Activated T-cell treated with anti-CD3 and anti-CD28 coated beads for 24 hours (primary cell): ENCODE data around the gene P3H2.
"Not testable (repeated sequence)": the region's sequence is repeated elsewhere in the genome, so short reads cannot be mapped to it uniquely, and the experiment has no call there.

Experiments
- DNase-seq: peaks from one replicate; pipeline ENCODE4 v3.0.0-alpha.2; 2020; ENCODE audit warnings: low read depth

The P3H2 gene

DNA sequence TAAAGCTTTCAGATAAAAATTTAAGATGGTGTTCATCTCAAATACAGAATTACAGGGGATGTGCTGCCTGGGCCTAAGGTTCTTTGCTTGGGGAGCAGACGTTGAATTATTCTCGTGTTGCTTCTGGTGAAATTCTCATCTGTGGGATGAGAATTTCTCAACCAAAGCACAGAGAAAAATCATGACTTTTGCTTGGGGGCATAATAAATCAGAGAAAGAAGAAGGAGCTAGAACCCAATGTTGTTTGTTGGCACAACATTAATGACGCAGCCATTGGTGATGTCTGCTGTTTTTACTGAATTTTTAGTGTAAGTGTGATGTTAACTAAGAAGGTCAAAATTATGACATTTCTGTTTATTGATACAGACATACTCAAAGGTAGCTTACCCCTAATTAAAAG is 35.7 kb downstream of the P3H2 start:
- DNase-seq = no peak

DNA sequence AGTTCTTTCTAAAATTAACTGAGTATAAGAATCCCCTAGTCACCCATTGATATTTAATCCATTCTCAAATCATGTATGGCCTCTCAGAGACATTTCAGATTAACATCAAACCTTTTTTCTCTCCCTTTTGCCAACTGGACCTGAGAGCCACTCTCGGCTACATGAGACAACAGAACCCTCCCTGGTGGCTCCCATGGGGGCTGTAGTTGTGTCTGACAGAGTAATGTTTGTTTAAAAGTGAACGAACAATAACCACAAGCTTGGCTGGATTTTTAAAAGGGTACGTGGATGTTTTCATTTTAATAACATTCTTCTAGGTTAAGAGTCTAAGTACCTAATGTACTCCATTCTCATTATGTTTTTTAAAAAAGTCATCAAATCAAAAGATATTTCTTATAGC is 37.1 kb downstream of the P3H2 start:
- no peak for DNase-seq

DNA sequence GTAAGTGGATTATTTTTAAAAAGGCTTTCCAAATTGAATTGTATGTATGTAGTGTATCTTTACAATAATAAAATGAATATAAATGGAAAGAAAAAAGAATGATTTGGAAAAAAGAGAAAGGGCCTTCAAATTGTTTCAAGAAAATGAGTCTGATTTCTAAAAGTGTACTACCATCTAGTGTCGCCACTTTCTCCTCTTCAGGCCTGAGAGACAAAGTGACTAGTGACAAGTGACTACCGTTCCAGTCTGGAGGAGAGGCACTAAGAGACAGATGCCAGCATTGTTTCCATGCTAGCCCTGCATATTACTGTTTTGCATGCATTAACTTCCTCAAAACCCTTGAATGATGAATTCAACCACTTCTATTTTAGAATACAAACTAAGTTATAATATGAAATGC is 39.3 kb downstream of the P3H2 start:
- DNase-seq = no peak

DNA sequence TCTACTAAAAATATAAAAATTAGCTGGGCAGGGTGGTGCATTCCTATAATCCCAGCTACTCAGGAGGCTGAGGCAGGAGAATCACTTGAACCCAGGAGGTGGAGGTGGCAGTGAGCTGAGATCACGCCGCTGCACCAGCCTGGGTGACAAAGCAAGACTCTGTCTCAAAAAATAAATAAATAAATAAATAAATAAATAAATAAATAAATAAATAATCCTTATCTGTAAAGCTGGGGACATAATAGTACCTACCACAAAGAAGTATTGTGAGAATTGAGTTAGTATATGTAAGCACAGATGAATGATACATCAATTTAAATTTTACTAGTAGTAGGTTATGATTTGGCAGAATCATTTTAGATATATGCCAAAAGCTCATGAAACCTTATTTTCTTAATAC is 41.5 kb downstream of the P3H2 start:
- DNase-seq = not testable (repeated sequence)

DNA sequence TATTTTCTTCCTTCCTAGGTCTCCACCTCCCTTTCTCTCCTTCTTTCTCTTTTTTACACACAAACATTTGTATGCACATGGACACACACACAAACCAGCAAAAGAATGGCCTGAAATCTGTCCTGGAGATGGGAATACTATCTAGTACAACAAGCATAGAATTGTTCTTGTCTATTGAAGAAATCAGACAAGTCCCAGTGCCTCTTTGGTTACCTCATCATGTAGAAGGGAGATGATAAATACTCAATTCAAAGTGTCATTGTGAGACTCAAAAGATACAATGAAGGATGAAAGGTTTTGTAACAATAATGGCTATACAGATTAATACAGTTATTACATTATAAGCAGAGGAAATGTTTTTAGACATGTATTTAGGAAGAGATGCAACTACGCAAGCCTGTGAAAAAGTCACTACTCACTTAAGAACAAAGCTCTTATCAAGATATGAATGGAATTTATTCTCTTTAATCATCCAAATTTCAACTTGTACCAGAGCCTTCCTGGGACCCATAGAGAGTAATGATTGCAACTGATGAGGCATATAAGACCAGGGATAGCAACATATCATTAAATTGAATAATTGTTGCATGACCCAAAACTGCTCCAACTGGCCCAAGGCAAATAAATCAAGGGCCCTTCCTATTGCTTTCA is 43.2 kb downstream of the P3H2 start:
- DNase-seq = no peak

DNA sequence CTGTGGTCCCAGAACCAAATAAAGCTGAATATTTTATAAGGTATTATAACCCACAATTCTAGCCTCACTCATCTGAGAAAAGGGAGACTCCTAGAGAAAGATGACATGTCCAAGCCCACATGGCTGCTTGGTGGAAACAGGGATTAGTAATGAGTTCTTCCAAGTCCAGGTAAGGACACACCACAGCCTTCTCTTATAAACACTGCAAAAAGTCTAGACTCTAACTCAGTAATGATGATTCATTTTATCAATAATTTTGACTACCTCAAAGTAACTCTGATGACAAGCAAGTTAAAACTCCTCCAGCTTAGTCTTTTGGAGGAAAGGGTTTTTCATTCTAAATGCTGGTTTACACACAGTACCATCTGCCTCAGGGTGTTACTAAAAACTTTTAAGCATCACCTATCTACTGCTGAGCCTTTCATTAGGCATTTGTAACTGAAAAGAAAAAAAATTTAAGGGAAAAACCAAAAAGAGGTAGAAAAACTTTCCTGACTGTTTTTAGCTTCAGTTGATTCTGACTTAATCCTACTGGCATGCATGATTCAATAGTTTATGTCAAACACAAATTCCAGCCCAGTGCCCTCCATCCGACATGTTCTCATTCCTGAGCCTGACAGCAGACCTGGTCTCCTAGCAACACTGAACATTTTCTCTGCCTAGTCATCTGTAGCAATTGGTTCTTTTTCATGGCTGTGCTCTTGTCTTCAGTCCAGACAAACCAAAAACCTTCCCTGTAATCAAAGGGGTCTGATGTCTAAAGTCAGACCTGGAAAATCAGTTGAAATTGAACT is 43.9 kb downstream of the P3H2 start:
- DNase-seq = no peak

DNA sequence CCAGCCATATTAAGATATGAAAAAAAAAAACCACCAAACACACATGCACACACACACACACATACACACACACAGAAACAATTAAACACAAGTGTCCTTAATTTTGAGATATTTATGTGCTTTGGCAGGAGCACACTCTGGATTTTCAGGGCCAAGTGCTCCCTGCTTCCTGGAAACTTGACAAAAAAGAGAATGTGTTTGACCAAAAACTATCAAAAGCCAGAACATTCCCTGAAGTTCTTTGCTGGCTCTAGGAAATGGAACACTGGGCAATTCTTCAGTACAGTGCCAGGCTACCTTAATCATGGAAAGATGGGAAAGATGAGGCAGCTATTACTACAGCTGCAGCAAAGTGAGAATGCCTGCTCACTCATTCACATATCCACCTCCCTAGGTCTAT is 44.6 kb downstream of the P3H2 start:
- no peak for DNase-seq

DNA sequence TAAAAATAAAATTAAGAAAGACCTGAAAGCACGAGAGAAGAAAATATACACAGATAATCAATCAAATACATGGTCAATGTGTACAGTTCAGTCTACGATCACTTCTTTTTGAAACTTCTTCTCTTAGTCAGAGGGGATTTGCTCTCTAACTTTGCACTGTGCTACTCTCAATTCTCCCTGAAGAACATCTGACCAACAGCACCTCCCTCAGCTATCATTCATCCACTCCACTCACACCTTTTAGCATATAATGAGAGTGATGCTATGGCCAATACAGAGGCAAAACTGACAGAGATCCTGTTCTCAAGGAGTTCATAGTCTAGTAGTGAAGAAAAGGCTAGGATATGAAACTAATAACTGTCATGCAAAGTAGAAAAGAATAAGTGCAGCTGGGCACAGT is 45.9 kb downstream of the P3H2 start:
- no peak for DNase-seq

DNA sequence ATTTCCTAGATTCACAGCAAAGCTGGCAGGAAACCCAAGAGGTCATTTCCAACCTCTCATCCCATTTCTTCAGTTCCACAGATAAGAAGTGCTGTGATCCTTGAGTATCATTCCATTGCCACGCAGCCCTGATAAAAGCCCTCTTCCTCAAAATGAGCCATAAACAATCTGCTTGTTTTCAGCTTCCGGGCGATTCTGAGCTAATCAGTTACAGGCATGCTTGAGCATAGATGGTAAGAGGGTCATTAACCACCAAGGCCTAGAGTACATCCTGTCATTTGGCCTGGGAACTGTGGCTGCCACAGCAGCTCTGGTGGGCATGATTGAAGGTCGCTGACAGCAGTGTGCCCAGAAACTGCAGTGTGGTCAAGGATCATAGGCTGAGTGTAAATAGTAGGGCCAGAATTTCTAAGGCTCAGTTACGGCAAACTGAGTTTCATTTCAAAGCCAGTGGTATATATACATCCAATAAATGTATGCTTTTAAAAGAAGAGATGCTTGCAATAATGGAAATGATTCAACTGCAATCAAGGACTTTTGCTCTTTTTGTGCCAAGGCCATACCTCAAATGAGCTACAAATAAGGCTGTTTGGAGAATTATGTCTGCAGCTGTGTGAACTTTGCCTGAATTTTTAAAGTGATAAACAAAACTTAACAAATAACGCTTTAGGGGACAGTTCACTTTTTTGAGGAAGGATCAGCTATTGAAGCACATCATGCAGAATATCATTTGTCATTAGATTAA is 47.3 kb downstream of the P3H2 start:
- DNase-seq = no peak

DNA sequence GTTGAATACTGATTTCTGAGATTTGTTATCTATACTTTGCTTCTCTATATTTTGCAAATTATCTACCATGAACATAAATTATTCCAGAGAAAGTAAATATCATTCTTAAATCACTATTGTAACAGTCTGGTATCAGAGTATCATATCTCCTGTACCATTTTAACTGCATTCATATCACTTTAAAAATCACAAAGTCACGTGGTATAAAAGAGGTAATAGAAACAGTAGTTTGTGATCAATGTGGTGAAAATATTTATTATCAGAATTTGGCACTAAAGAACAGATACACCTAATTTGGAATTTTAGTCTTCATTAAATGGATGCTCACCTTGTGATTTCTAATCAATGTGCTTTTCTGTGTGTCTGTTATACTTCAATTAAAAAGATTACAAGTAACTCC is 47.8 kb downstream of the P3H2 start:
- no peak for DNase-seq

DNA sequence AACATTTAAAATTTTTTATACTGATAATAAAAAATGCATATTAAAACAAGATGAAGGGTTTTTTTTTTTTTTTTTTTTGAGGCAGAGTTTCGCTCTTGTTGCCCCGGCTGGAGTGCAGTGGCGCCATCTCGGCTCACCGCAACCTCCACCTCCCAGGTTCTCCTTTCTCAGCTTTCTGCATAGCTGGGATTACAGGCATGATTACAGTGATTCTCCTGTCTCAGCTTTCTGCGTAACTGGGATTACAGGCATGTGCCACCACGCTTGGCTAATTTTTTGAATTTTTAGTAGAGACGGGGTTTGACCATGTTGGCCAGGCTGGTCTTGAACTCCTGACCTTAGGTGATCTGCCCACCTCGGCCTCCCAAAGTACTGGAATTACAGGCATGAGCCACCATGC is 48.8 kb downstream of the P3H2 start:
- DNase-seq = not testable (repeated sequence)

DNA sequence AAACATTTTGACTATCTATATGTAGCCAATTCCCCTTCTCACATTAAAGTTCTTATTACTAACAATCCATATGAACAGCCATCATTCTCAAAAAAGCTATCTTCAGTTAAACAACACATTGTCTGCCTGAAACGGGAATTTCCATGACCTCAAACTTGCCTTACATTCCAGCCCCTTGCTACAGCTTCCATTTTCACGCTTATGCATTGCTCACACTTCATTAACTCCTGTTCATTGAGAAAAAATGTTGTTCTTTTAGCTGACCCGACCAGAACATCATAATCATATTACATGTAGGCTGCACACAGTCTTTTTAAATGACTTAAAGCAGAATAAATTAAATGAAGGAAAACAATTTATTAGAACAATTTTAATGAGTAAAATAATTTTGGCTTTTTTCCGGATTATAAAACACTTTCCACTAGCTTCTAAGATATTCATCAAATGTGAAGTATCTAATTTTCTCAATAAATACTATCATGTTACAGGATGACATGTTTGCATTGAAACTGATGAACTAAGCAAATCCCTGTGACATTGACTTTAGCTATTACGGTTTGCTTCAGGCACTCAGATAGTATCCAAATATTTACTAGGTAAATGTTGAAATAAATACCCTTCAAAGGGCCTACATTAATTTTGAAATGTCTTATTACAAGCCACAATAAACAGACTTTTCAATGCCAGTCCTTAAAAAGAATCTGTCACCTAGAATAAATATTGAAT is 49.9 kb downstream of the P3H2 start:
- no peak for DNase-seq

DNA sequence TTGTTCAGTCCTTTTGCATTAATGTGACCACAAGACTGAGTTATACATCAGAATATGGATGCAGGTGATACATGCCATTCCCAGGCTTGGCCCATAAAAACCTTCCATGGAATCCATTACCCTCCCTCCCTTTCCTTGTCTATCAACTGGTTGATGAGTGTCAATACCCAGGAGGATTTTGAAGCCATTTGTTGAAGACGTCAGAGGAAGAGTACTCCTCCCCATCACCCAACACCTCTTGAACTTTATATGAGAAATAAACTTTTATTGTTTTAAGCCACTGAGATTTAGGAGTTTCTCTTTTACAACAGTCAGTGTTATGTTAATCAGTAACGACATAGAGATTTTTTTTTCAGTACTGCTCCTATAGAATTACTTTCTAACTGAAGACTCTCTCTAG is 55.5 kb downstream of the P3H2 start:
- no peak for DNase-seq

DNA sequence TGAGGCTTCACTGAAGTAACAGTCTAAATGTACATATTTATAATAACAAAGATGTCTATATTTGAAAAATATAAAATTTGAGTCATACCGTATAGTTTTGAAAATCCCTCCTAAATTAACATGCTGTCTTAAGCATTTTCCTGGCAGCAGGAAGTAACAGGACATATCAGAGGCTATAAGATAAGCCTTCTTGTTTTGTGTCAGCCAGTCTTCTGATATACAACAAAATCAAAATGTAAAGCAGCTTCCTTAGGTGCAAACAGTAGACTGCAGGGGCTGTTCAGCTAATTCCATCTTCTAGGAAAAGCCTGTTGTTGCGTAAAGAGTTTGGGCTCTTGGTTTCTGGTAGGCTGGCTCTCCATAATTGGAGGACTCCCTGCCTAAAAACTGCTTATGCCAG is 56.0 kb downstream of the P3H2 start:
- DNase-seq = no peak

DNA sequence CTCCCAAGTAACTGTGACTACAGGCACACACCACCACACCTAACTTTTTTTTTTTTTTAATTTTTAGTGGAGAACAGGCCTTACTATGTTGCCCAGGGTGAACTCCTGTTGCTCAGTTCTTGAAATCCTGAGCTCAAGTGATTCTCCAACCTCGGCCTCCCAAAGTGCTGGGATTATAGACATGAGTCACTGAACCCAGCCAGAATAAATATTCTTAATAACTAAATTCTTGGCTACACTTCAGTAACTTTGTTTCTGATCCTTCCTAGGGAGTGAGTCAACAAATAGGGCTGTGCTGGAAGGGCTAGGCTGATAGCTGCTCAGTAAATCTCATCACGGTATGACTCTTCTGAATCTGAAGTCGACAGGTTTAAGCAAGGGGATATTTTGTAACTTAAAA is 56.6 kb downstream of the P3H2 start:
- no peak for DNase-seq

DNA sequence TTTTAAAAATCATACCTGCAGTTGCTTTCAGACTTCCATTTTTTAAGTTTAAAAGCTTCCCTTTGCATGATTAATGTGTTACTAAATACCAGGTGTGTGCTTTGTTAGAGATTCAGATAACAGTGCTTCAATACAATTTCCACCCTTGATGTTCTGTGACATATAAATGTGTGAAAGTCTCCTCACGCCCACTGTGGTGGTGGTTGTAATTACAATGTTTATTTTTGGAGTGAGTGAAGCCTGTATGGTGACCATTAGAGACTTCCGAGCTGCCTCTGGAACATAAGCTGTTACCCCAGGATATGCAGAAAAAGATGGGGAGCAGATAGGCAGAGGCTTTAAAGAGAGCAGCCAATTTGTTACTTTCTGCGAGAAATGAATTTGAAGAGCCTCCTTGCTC is 57.2 kb downstream of the P3H2 start:
- no peak for DNase-seq

DNA sequence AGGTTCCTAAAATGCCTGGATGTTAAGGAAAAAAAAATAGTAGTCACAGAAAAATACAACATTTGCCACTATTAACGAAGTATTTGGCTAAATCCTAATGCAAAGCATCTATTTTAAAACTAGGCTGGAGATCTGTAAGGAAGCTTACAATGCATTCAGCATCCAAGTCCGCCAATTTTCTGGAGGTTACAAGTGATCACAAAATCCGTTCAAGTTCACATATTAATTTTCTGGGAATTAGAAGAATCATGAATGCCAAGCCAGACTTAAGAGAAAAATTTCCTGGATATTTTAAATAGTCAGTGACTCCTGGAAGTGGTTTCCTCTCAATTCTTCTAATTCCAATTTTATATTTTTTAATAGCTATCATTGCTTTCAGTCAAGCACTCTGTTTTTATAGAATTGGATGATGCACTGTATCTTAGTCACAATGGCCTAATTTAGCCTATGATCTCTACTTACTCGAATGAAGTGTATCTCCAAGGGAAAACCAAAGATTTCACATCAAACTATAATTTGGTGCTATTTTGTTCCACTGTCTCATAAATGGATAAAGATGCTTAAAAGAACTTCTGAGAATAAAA is 60.4 kb downstream of the P3H2 start:
- DNase-seq = no peak

DNA sequence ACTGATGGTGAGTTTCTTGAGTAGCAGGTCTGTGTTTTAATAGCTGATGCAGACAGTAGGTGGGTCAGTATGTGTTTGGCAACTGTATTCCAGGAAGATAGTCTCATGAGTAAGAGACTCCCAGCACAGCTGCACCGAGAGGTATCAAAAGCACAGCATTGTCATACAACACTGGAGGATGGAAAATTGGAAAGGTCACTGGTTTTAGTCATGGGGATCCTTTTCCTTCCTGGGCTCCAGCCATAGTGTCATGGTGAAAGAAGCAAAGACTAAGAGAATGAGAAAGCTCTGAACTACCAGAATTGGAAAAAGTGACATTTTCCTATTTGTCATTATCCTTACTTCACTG is 61.5 kb downstream of the P3H2 start:
- no peak for DNase-seq

DNA sequence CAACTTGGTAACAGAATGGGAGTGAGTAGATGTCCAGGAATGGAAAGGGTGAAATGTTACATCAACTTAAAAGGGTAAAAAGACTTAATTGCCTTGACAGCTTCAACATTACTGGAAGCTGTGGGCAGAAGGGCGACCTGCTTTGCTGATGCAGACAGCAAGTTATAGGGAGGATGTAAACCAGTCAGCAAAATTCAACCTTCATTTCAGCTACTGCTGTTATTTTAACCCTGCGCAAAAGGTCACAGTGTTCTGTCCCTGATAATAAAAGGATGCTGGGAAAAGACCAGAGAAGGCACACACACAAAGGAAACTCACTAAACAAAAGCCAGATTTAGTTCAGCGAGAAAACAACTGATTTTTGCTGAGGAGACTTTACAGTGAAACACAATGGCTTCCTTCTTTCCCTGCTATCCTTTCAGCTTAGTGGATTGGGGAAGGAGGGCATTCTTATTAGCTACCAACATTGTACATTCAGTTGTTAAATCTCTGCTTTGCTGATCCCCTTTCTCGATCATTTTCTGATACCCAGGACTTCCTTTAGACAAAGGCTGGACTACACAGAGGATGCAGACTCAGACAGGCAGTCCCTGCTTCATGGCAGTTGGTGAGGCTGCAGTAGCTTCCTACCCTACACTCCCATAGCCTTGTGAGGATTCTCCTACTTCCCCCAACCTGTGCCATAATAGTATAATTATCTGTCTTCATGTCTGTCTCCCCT is 62.0 kb downstream of the P3H2 start:
- DNase-seq = no peak

DNA sequence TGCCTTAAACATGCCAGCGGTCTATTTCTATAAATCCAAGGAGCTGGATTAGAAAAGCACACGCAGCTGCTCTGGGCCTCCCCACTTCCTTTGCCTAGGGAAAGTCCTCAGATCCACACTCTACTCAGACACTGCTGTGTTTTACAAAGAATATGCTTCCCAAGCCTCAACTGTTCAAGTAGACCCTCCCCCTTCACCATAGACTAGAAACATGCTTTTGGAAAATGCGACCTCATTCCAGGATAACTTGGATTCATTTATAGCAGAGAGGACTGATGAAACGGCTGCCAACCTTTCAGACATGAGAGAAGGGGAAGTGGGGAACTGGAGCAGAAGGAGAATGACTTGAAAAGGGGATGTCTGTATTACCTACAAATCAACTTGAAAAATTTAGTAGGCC is 64.0 kb downstream of the P3H2 start:
- DNase-seq = no peak

DNA sequence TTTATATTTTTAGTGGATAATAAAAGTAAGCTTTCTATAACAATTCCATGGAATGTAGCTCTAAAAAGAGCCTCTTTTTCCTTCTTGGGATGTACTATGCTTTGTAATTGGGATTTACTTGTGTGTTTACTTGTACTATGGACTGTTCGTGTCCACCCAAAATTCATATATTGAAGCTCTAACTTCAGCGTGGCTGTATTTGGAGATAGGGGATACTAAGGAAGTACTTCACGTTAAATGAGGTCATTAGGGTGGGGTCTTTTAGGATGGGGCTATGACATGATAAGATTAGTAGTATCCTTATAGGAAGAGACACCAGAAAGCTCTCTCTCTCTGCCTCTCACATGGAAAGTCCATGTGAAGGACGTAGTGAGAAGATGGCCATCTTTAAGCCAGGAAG is 64.9 kb downstream of the P3H2 start:
- DNase-seq = no peak
